OCI-LY3 (cell line): ENCODE data around the gene TNRC6C.

Source experiments
- H2AFZ ChIP-seq: fragments of 200-600, 300-600 bp; shearing (Covaris generic); 2 replicates; pipeline ENCODE4 v1.6.0; 2014; ENCODE audit warnings: antibody characterized with exemption, low read depth, low read length
- H3K27ac ChIP-seq: fragments of 200-600, 300-600 bp; sonication (generic); 2 replicates; pipeline ENCODE4 v1.5.1; 2014; ENCODE audit warnings: mild to moderate bottlenecking, low read length, moderate library complexity, mixed read lengths
- H3K27me3 ChIP-seq: fragments of 200-600, 300-600 bp; sonication (generic); 2 replicates; pipeline ENCODE4 v1.6.1; 2014; ENCODE audit warnings: low read depth, low read length, mixed read lengths
- H3K36me3 ChIP-seq: fragments of 200-600, 300-600 bp; sonication (generic); replicated peaks from 2 replicates; pipeline ENCODE3; 2014; ENCODE audit warnings: low read depth, low read length, mixed read lengths
- H3K4me1 ChIP-seq: fragments of 300-600, 200-600 bp; sonication (generic); 2 replicates; pipeline ENCODE4 v1.6.1; 2014; ENCODE audit warnings: low read length, mixed read lengths
- H3K4me2 ChIP-seq: fragments of 200-600, 300-600 bp; sonication (generic); 2 replicates; pipeline ENCODE4 v1.6.1; 2014; ENCODE audit warnings: low read length, mixed read lengths
- H3K4me3 ChIP-seq: fragments of 300-600, 200-600 bp; sonication (generic); 2 replicates; pipeline ENCODE4 v1.5.1; 2014; ENCODE audit warnings: antibody characterized with exemption, mild to moderate bottlenecking, low read length, moderate library complexity
- H3K79me2 ChIP-seq: fragments of 300-600, 200-600 bp; shearing (Covaris generic); 2 replicates; pipeline ENCODE4 v1.6.1; 2014; ENCODE audit warnings: mild to moderate bottlenecking, low read length, mixed read lengths
- H3K9ac ChIP-seq: fragments of 300-600, 200-600 bp; shearing (Covaris generic); 2 replicates; pipeline ENCODE4 v1.6.0; 2014; ENCODE audit warnings: mild to moderate bottlenecking, low read length, moderate library complexity
- H3K9me3 ChIP-seq: fragments of 200-600, 300-600 bp; shearing (Covaris generic); 2 replicates; pipeline ENCODE4 v1.6.1; 2014; ENCODE audit warnings: low read length, mixed read lengths; ENCODE audit not compliant: insufficient read depth
- H4K20me1 ChIP-seq: fragments of 200-600, 300-600 bp; sonication (generic); 2 replicates; pipeline ENCODE4 v1.6.1; 2016; ENCODE audit warnings: low read length, mixed read lengths; ENCODE audit not compliant: insufficient read depth
- EZH2phosphoT487 ChIP-seq: fragments of 200-600 bp; shearing (Covaris generic); IDR thresholded peaks from 2 replicates; pipeline ENCODE4 v1.6.1; 2018; ENCODE audit warnings: antibody characterized with exemption, mixed run types, low read depth
- TF ChIP-seq, protein P1 (sequence below): fragments of 200-600, 300-600 bp; sonication (generic); IDR thresholded peaks from 2 replicates; pipeline ENCODE4 v1.5.1; 2014; ENCODE audit warnings: antibody characterized with exemption, low read length, low read depth

The TNRC6C gene

DNA sequence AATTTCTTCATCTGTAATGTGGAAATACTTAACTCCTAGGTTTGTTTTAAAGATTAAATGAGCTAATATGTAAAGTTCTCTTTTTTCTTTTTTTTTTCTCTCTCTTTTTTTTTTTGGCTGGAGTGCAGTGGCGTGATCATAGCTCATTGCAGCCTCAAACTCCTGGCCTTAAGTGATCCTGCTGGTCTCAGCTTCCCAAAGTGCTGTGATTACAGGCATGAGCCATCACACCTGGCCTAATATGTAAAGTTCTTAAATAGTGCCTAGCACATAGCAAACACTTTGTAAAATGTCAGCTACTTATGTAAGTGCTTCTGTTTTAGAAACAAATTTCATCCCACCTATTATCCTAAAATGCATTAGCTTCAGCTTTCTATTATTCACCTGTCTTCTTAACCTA, 130.0 kb downstream of the TNRC6C start:
- no peak overlapping the region for H3K27ac ChIP-seq
- no peaks in the 10 kb centered on the region for H3K9me3 ChIP-seq
- H3K4me3 ChIP-seq, result no peak overlapping the region
- H4K20me1 ChIP-seq, result no peaks in the 10 kb centered on the region
- peaks cover 6% of the 10 kb centered on the region for H3K4me1 ChIP-seq
- TF ChIP-seq, protein P1, sequence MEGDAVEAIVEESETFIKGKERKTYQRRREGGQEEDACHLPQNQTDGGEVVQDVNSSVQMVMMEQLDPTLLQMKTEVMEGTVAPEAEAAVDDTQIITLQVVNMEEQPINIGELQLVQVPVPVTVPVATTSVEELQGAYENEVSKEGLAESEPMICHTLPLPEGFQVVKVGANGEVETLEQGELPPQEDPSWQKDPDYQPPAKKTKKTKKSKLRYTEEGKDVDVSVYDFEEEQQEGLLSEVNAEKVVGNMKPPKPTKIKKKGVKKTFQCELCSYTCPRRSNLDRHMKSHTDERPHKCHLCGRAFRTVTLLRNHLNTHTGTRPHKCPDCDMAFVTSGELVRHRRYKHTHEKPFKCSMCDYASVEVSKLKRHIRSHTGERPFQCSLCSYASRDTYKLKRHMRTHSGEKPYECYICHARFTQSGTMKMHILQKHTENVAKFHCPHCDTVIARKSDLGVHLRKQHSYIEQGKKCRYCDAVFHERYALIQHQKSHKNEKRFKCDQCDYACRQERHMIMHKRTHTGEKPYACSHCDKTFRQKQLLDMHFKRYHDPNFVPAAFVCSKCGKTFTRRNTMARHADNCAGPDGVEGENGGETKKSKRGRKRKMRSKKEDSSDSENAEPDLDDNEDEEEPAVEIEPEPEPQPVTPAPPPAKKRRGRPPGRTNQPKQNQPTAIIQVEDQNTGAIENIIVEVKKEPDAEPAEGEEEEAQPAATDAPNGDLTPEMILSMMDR, result no peak
- TF ChIP-seq EZH2phosphoT487, result no peak
- H3K27me3 ChIP-seq, result peaks cover 8% of the 10 kb centered on the region; the same call in 1 of the 2 replicates
- H3K4me2 ChIP-seq, result no peak overlapping the region
- H2AFZ ChIP-seq, result no peak overlapping the region
- no peaks in the 10 kb centered on the region for H3K36me3 ChIP-seq
- no peaks in the 10 kb centered on the region for H3K79me2 ChIP-seq
- no peak overlapping the region for H3K9ac ChIP-seq

DNA sequence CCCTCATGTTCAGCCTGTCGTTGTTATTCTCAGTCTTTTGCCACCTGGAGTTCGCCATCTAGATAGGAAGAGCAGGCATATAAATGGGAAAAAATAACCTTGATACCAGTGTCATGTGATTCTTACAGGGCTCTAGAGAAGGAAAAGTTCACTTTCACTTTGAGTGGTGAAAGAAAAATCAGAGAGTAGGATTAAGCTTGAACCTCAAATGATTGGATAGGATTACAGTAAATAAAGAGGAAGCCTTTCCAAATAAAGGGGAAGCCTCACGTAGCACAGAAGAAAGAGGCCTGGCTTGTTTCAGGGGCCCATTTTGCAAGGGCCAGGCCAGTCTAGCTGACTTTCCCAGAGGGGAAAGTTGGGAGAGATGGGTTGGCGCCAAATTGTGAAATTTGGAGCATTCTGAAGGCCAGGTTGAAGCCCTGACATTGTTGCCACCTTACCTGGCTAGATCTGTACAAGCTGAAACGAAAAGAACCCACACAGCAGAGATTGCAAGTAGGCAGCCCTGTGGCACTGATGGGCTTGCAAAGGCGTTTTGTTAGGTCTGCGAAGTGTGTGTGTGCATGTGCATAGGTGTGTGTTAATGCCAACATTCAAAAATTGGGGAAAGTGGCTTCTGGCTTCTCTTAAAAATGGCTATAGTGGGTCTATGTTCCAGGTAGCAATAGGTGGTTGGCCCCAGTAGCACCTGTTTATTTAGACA, 131.2 kb downstream of the TNRC6C start:
- H3K79me2 ChIP-seq, result no peaks in the 10 kb centered on the region
- H3K9me3 ChIP-seq, result no peaks in the 10 kb centered on the region
- peaks cover 6% of the 10 kb centered on the region for H3K4me1 ChIP-seq
- TF ChIP-seq, protein P1, result no peak
- no peak for TF ChIP-seq EZH2phosphoT487
- no peaks in the 10 kb centered on the region for H3K36me3 ChIP-seq
- H3K4me2 ChIP-seq, result peak overlapping the region; percentile 23; the same call in 1 of the 2 replicates
- H3K27me3 ChIP-seq, result peaks cover 8% of the 10 kb centered on the region; the same call in 1 of the 2 replicates
- H3K27ac ChIP-seq, result no peak overlapping the region
- no peak overlapping the region for H3K9ac ChIP-seq
- H3K4me3 ChIP-seq, result no peak overlapping the region
- H2AFZ ChIP-seq, result peak overlapping the region; percentile 88
- no peaks in the 10 kb centered on the region for H4K20me1 ChIP-seq

- H2AFZ ChIP-seq, result no peak overlapping the region
- no peak overlapping the region for H3K4me2 ChIP-seq
- H3K4me3 ChIP-seq, result no peak overlapping the region
- no peaks in the 10 kb centered on the region for H3K79me2 ChIP-seq
- TF ChIP-seq EZH2phosphoT487, result no peak
- TF ChIP-seq, protein P1, result no peak
- peaks cover 8% of the 10 kb centered on the region; the same call in 1 of the 2 replicates for H3K27me3 ChIP-seq
- no peaks in the 10 kb centered on the region for H4K20me1 ChIP-seq
- no peaks in the 10 kb centered on the region for H3K9me3 ChIP-seq
- H3K4me1 ChIP-seq, result peaks cover 6% of the 10 kb centered on the region
- no peak overlapping the region for H3K27ac ChIP-seq
- no peaks in the 10 kb centered on the region for H3K36me3 ChIP-seq
- H3K9ac ChIP-seq, result no peak overlapping the region
Observed at GRCh38 chr17:78092794-78093324, 134.4 kb downstream of the TNRC6C start.

GRCh38 chr17:78095035-78095434, 136.5 kb downstream of the TNRC6C start:
- H2AFZ ChIP-seq, result no peak overlapping the region
- H3K4me1 ChIP-seq, result no peaks in the 10 kb centered on the region
- H3K27me3 ChIP-seq, result peaks cover 8% of the 10 kb centered on the region; the same call in 1 of the 2 replicates
- no peak overlapping the region for H3K9ac ChIP-seq
- H3K36me3 ChIP-seq, result no peaks in the 10 kb centered on the region
- H3K4me3 ChIP-seq, result no peak overlapping the region
- no peaks in the 10 kb centered on the region for H3K79me2 ChIP-seq
- no peaks in the 10 kb centered on the region for H4K20me1 ChIP-seq
- no peak overlapping the region for H3K27ac ChIP-seq
- TF ChIP-seq EZH2phosphoT487, result no peak
- TF ChIP-seq, protein P1, result no peak
- no peaks in the 10 kb centered on the region for H3K9me3 ChIP-seq
- H3K4me2 ChIP-seq, result no peak overlapping the region
